H1 (cell line): Measurements from ENCODE around the gene NRXN3. TPM values are rescaled to one million over a fixed set of nuclear protein-coding genes. Genes with fewer than 3 reads are reported as not detected.

Experiments used
- CTCF ChIA-PET: fragments of 300-600 bp; sonication (Branson Sonifier 250); formaldehyde crosslinking; loops from one replicate; lab custom pipeline; 2021; ENCODE audit not compliant: partially characterized antibody; lab: Charles Lee
- POLR2A ChIA-PET: fragments of 300-600 bp; sonication (Branson Sonifier 250); formaldehyde crosslinking; loops from one replicate; lab custom pipeline; 2021; ENCODE audit warnings: inconsistent platforms; ENCODE audit not compliant: partially characterized antibody; lab: Charles Lee
- DNase-seq, 2 experiments: peaks; one replicate each; pipeline versions ENCODE4 v3.0.0 to v3.0.0-alpha.2; 2010 to 2022; ENCODE audit warnings: low spot score in 2 of 2, low read depth in 1 of 2, mixed read lengths in 1 of 2
- FAIRE-seq: peaks from 2 replicates; lab custom pipeline; 2011; peaks lifted over from hg19 to GRCh38; lab: Jason Lieb, UNC
- H2AFZ ChIP-seq: 2 replicates; pipeline ENCODE4 v1.8.1; 2012; ENCODE audit warnings: low read length, inconsistent platforms
- H2AK5ac ChIP-seq: 2 replicates; pipeline ENCODE4 v1.6.1; 2013; ENCODE audit warnings: low read depth, low read length
- H2BK120ac ChIP-seq: replicated peaks from 2 replicates; pipeline ENCODE3; 2013; ENCODE audit warnings: low read depth, low read length, inconsistent platforms
- H2BK12ac ChIP-seq: 2 replicates; pipeline ENCODE4 v1.6.1; 2013; ENCODE audit warnings: low read depth, low read length
- H2BK15ac ChIP-seq: 2 replicates; pipeline ENCODE4 v1.6.1; 2013; ENCODE audit warnings: low read length
- H2BK20ac ChIP-seq: 2 replicates; pipeline ENCODE4 v1.6.1; 2013; ENCODE audit warnings: low read length
- H2BK5ac ChIP-seq: 2 replicates; pipeline ENCODE4 v1.6.1; 2013; ENCODE audit warnings: low read depth, low read length
- H3K14ac ChIP-seq: 2 replicates; pipeline ENCODE4 v1.6.1; 2013; ENCODE audit warnings: inconsistent platforms; ENCODE audit not compliant: insufficient read length
- H3K18ac ChIP-seq: 2 replicates; pipeline ENCODE4 v1.6.1; 2013; ENCODE audit warnings: low read length; ENCODE audit errors: extremely low read depth
- H3K23ac ChIP-seq: 2 replicates; pipeline ENCODE4 v1.6.1; 2013; ENCODE audit warnings: inconsistent platforms; ENCODE audit not compliant: insufficient read length
- H3K23me2 ChIP-seq: 2 replicates; pipeline ENCODE4 v1.6.1; 2013; ENCODE audit warnings: low read depth, low read length
- H3K27ac ChIP-seq: 2 replicates; pipeline ENCODE4 v1.6.1; 2011; ENCODE audit warnings: low read depth, low read length, inconsistent platforms
- H3K27me3 ChIP-seq, 4 experiments: replicated peaks in 1 of 4; 1 replicate in 1 of 4; 2 replicates in 3 of 4; pipeline versions ENCODE4 v1.6.1 to v1.8.1; 2011 to 2013; ENCODE audit warnings: low read length in 3 of 4, mild to moderate bottlenecking in 3 of 4, inconsistent platforms in 2 of 4, mixed read lengths in 2 of 4, moderate library complexity in 1 of 4; ENCODE audit not compliant: control insufficient read depth in 3 of 4, insufficient read depth in 3 of 4; ENCODE audit errors: extremely low read depth in 1 of 4
- H3K36me3 ChIP-seq, 4 experiments: 2 replicates each; pipeline versions ENCODE4 v1.6.1 to v1.8.1; 2011 to 2013; ENCODE audit warnings: mild to moderate bottlenecking in 4 of 4, low read length in 3 of 4, moderate library complexity in 2 of 4, control low read depth in 1 of 4, inconsistent platforms in 1 of 4; ENCODE audit not compliant: insufficient read depth in 4 of 4, control insufficient read depth in 2 of 4
- H3K4ac ChIP-seq: replicated peaks from 2 replicates; pipeline ENCODE3; 2013; ENCODE audit warnings: low read length, low read depth, mixed read lengths, inconsistent platforms; ENCODE audit not compliant: insufficient read length
- H3K4me1 ChIP-seq, 4 experiments: replicated peaks in 1 of 4; 1 replicate in 1 of 4; 2 replicates in 3 of 4; pipeline versions ENCODE4 v1.6.1 to v1.8.1; 2011 to 2013; ENCODE audit warnings: low read length in 3 of 4, inconsistent platforms in 2 of 4, mixed read lengths in 1 of 4; ENCODE audit not compliant: insufficient read depth in 4 of 4, control insufficient read depth in 3 of 4
- H3K4me2 ChIP-seq, 2 experiments: 2 replicates each; pipeline versions ENCODE4 v1.6.1 to v1.8.1; 2011 to 2013; ENCODE audit warnings: low read depth in 2 of 2, low read length in 2 of 2, control low read depth in 1 of 2, inconsistent platforms in 1 of 2, mild to moderate bottlenecking in 1 of 2; ENCODE audit not compliant: insufficient read depth in 1 of 2
- H3K4me3 ChIP-seq, 4 experiments: fragments of 200-600, 300-600 bp in 1 of 4; sonication (generic), shearing (Covaris generic), sonication (Bioruptor Twin) in 1 of 4; 2 replicates each; pipeline versions ENCODE4 v1.5.1 to v1.8.1; 2011 to 2016; ENCODE audit warnings: low read length in 4 of 4, low read depth in 3 of 4, control low read depth in 2 of 4, inconsistent platforms in 2 of 4, mild to moderate bottlenecking in 2 of 4, mixed read lengths in 1 of 4, moderate library complexity in 1 of 4; ENCODE audit not compliant: insufficient read depth in 2 of 4; ENCODE audit errors: extremely low read depth in 1 of 4
- H3K56ac ChIP-seq: replicated peaks from 2 replicates; pipeline ENCODE3; 2013; ENCODE audit warnings: low read depth, mild to moderate bottlenecking, mixed read lengths, low read length, inconsistent platforms; ENCODE audit not compliant: insufficient read length
- H3K79me1 ChIP-seq: 2 replicates; pipeline ENCODE4 v1.6.1; 2013; ENCODE audit warnings: low read depth, low read length, control low read depth
- H3K79me2 ChIP-seq, 2 experiments: 2 replicates each; pipeline versions ENCODE4 v1.6.1 to v1.8.1; 2012 to 2013; ENCODE audit warnings: low read length in 2 of 2, mild to moderate bottlenecking in 2 of 2, inconsistent platforms in 1 of 2; ENCODE audit not compliant: insufficient read depth in 2 of 2, control insufficient read depth in 1 of 2
- H3K9ac ChIP-seq, 4 experiments: replicated peaks in 1 of 4; 1 replicate in 1 of 4; 2 replicates in 3 of 4; pipeline versions ENCODE4 v1.6.1 to v1.8.1; 2011 to 2013; ENCODE audit warnings: low read depth in 3 of 4, low read length in 3 of 4, control low read depth in 2 of 4, mild to moderate bottlenecking in 2 of 4, moderate library complexity in 2 of 4, inconsistent platforms in 1 of 4; ENCODE audit errors: extremely low read depth in 1 of 4
- H3K9me3 ChIP-seq, 2 experiments: 2 replicates each; pipeline versions ENCODE4 v1.6.1 to v1.8.1; 2012 to 2013; ENCODE audit warnings: mild to moderate bottlenecking in 2 of 2, moderate library complexity in 2 of 2, control low read depth in 1 of 2, inconsistent platforms in 1 of 2, low read depth in 1 of 2, low read length in 1 of 2, mixed read lengths in 1 of 2; ENCODE audit not compliant: insufficient read depth in 2 of 2
- H4K20me1 ChIP-seq, 2 experiments: replicated peaks in 1 of 2; 2 replicates each; pipeline versions ENCODE3 to v1.8.1; 2011 to 2013; ENCODE audit warnings: inconsistent platforms in 2 of 2, low read length in 2 of 2, mild to moderate bottlenecking in 1 of 2; ENCODE audit not compliant: insufficient read depth in 2 of 2, control insufficient read depth in 1 of 2
- H4K5ac ChIP-seq: 2 replicates; pipeline ENCODE4 v1.6.1; 2013; ENCODE audit warnings: low read length, low read depth, mixed read lengths, inconsistent platforms; ENCODE audit not compliant: insufficient read length
- H4K8ac ChIP-seq: 2 replicates; pipeline ENCODE4 v1.8.0; 2013; ENCODE audit warnings: mild to moderate bottlenecking, moderate library complexity, low read length, inconsistent platforms; ENCODE audit not compliant: insufficient read depth; ENCODE audit errors: extremely low read depth
- H4K91ac ChIP-seq: replicated peaks from 2 replicates; pipeline ENCODE3; 2013; ENCODE audit warnings: low read length, mixed read lengths, inconsistent platforms; ENCODE audit not compliant: insufficient read length
- EZH2 ChIP-seq: fragments of 200-600 bp; sonication (generic); IDR thresholded peaks from 2 replicates; pipeline ENCODE4 v1.7.1; 2012; ENCODE audit warnings: low read depth, mild to moderate bottlenecking, moderate library complexity, low read length, inconsistent platforms; ENCODE audit not compliant: severe bottlenecking
- JUND ChIP-seq: IDR thresholded peaks from 2 replicates; pipeline ENCODE4 v1.6.1; 2011; ENCODE audit warnings: mild to moderate bottlenecking, improper control_type of control experiment, low read length
- POLR2A ChIP-seq, 2 experiments: IDR thresholded peaks; 1 replicate in 1 of 2; 2 replicates in 1 of 2; pipeline ENCODE4 v1.6.1; 2011; ENCODE audit warnings: low read depth in 2 of 2, low read length in 2 of 2, mild to moderate bottlenecking in 2 of 2; ENCODE audit errors: control extremely low read depth in 1 of 2
- TAF1 ChIP-seq: IDR thresholded peaks from 2 replicates; pipeline ENCODE4 v1.6.1; 2011; ENCODE audit warnings: mild to moderate bottlenecking, low read depth, low read length
- WGBS, 2 experiments: shearing (Covaris generic) in 1 of 2; methylation state at CpG; one replicate each; pipeline versions ENCODE4 v1.1.6 to v1.1.7; 2013 to 2015; ENCODE audit warnings: low lambda C conversion rate in 2 of 2, mixed read lengths in 2 of 2, inconsistent platforms in 1 of 2, low coverage in 1 of 2, missing lambda C conversion rate in 1 of 2; ENCODE audit not compliant: insufficient replicate concordance in 2 of 2, insufficient coverage in 1 of 2, insufficient read length in 1 of 2; ENCODE audit errors: extremely low coverage in 1 of 2, missing lambda C conversion rate in 1 of 2; 5-methylcytosine and 5-hydroxymethylcytosine counted together
- polyA plus RNA-seq, 7 experiments: library from polyadenylated mRNA; depleted of rRNA in 3 of 7; stranded (reverse) in 5 of 7; unstranded in 2 of 7; fragments of >200 nt in 5 of 7; fragments of 200-250 nt in 2 of 7; gene quantifications; 1 replicate in 5 of 7; 2 replicates in 1 of 7; 4 replicates in 1 of 7; pipeline versions ENCODE4 v1.2.1 to v1.2.3, GENCODE V29; 2011 to 2013; ENCODE audit warnings: missing spikeins in 2 of 7, mixed read lengths in 2 of 7
- total RNA-seq: library from RNA; stranded (reverse); fragmentation: NEBNext Ultra II Directional; extraction: Animal tissue kit (Norgen Biotek cat#: 25700); gene quantifications from 2 replicates; pipeline ENCODE4 v1.2.1, GENCODE V29; 2021

Gene NRXN3
- total and polyA plus RNA-seq, 2 of the 8 experiments (the other 6 are each of a cell fraction or from before 2014, with no cell fraction given) = 2.6 to 4.1 TPM

DNA sequence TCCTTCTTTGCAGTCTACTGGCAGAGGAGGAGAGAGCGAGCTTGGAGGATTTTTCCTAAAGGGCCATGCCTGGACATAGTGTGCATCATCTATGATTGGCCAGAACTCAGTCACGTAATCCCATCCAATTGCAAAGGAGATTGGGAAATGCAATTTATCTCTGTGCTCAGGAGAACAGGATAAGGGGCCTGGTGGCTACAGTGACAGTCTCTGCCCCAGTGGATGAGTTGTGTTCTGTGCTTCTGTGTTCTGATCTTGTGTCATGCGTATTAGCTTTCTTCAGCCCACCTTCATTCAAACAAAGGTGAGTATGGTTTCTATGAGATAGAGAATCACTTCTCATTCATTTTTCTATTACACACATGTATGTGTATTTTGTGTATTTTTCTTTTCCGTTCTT is 144.3 kb downstream of the NRXN3 start:
- CTCF ChIA-PET = no interaction called here
- no peak for FAIRE-seq

More for the DNA sequence above, 144.3 kb downstream of the NRXN3 start:
- no peak overlapping the region for H2BK5ac ChIP-seq
- no peak overlapping the region for H2AK5ac ChIP-seq
- H2AFZ ChIP-seq = no peak overlapping the region
- no peak overlapping the region for H3K4me3 ChIP-seq
- POLR2A ChIA-PET = no interaction called here
- H2BK15ac ChIP-seq = no peak overlapping the region
- H4K5ac ChIP-seq = no peak overlapping the region
- no peak overlapping the region for H3K23ac ChIP-seq
- WGBS, 2 experiments = 79% methylated on average over 4 of the region's 4 CpGs; no CpG with 5 or more reads in 1 of the 2 experiments
- H3K36me3 ChIP-seq = no peaks in the 10 kb centered on the region
- TF ChIP-seq POLR2A (IDR thresholded peaks at IDR 0.05; ENCODE audit: control extremely low read depth in 1 of 2, low read depth in 2 of 2, low read length in 2 of 2) (no peak), TAF1 (no peak), EZH2 (no peak), JUND (no peak)
- TF ChIP-seq, all 59 proteins: peak for 0
- Histone ChIP-seq H3K4me1 (peaks cover 3 to 10% (median 8%) of the 10 kb centered on the region in 4 experiments; a peak in 5 of 7 replicates), H3K9me3 (no peaks in the 10 kb centered on the region), H3K4me2 (no peak overlapping the region), H2BK12ac (no peak overlapping the region), H3K4ac (no peak overlapping the region), H4K8ac (no peak overlapping the region), H2BK120ac (no peak overlapping the region), H3K27ac (no peak overlapping the region), H4K20me1 (no peaks in the 10 kb centered on the region), H3K9ac (no peak overlapping the region), H3K56ac (no peak overlapping the region), H3K14ac (no peak overlapping the region), H3K79me1 (no peaks in the 10 kb centered on the region), H2BK20ac (no peak overlapping the region), H3K79me2 (no peaks in the 10 kb centered on the region), H3K18ac (no peak overlapping the region), H4K91ac (no peak overlapping the region), H3K23me2 (no peaks in the 10 kb centered on the region), H3K27me3 (no peaks in the 10 kb centered on the region)
- no peak for DNase-seq
